ENCODE data around the gene EIF4A3. TPM values are rescaled to one million over a fixed set of nuclear protein-coding genes. Genes with fewer than 3 reads are reported as not detected.

The EIF4A3 gene
- total and polyA plus RNA-seq, 10 of the 15 experiments (the other 5 are each of a cell fraction or from before 2014, with no cell fraction given) = 53.3 to 225 (median 103) TPM

GRCh38 chr17:80109713-80110446 is 37.0 kb downstream of the EIF4A3 start:
- no peak overlapping the region for H3K4me2 ChIP-seq (ENCODE audit: control insufficient read depth, insufficient read depth)
- no peak overlapping the region for H2AFZ ChIP-seq (ENCODE audit: control insufficient read depth, low read depth, low read length)
- H3K36me3 ChIP-seq (ENCODE audit: control insufficient read depth in 2 of 2, insufficient read depth in 2 of 2, low read length in 1 of 2) = no peaks in the 10 kb centered on the region
- no peaks in the 10 kb centered on the region for H3K4me1 ChIP-seq (ENCODE audit: control insufficient read depth, insufficient read depth, low read length)
- WGBS (ENCODE audit: insufficient coverage, insufficient replicate concordance, low lambda C conversion rate, missing lambda C conversion rate) = 51% methylated on average over 28 of the region's 30 CpGs
- H3K27ac ChIP-seq (ENCODE audit: control insufficient read depth, insufficient read depth) = no peak overlapping the region
- ChIA-PET CTCF (interaction anchor here (0.6 kb wide), 1 partner anchor 8 kb away, joined by 3 read pairs; the partner anchor contains the start of gene GAA), SMC1A (ENCODE audit: uncharacterized antibody, unreplicated experiment) (no interaction called here), POLR2A (no interaction called here), RAD21 (ENCODE audit: unreplicated experiment) (no interaction called here)
- no peak for ATAC-seq
- H3K9me3 ChIP-seq (replicated peaks; ENCODE audit: control insufficient read depth, insufficient read depth, low read length) = no peaks in the 10 kb centered on the region
- TF ChIP-seq MYC (IDR thresholded peaks at IDR 0.05; ENCODE audit: insufficient read depth, insufficient read length, insufficient replicate concordance, low read length, severe bottlenecking) (no peak), EP300 (IDR thresholded peaks at IDR 0.05; ENCODE audit: borderline replicate concordance in 1 of 2, control insufficient read depth in 1 of 2, low read depth in 2 of 2, low read length in 2 of 2) (no peak), ZZZ3 (IDR thresholded peaks at IDR 0.05; ENCODE audit: control insufficient read depth, insufficient read length, low read depth) (no peak), TAF1 (IDR thresholded peaks at IDR 0.05; ENCODE audit: borderline replicate concordance, low read depth, low read length) (no peak), RB1 (IDR thresholded peaks at IDR 0.05; ENCODE audit: borderline replicate concordance) (no peak), FOXK2 (IDR thresholded peaks at IDR 0.05) (no peak)
- intact Hi-C loops (cut with micrococcal nuclease; ENCODE audit: unreplicated experiment) = no loop called here
- H3K9ac ChIP-seq (ENCODE audit: control insufficient read depth, insufficient read depth, low read length) = no peak overlapping the region
- no peaks in the 10 kb centered on the region; the same call in 1 of the 2 replicates for H4K20me1 ChIP-seq (ENCODE audit: control insufficient read depth, insufficient read depth)
- H3K27me3 ChIP-seq (replicated peaks in 1 of 2; ENCODE audit: control insufficient read depth in 2 of 2, insufficient read depth in 2 of 2, low read length in 1 of 2) = peaks cover 0 to 3% of the 10 kb centered on the region in 2 experiments; a peak in 2 of 4 replicates
- no TSS peak for BruUV-seq (replicated peaks)
- no peak overlapping the region for H3K4me3 ChIP-seq
- no peaks in the 10 kb centered on the region for H3K79me2 ChIP-seq (ENCODE audit: control insufficient read depth, insufficient read depth, low read length)
- in situ Hi-C loops (cut with MboI) = no loop called here
- no peak for FAIRE-seq
- DNase-seq (ENCODE audit: low read depth, low spot score) = no peak
